Tibial nerve (tissue), 4 donors: ENCODE results near the gene CACNA1A. TPM values are rescaled to one million over a fixed set of nuclear protein-coding genes. Genes with fewer than 3 reads are reported as not detected.
"Not testable (repeated sequence)": the region's sequence is repeated elsewhere in the genome, so short reads cannot be mapped to it uniquely, and the experiment has no call there.

Source experiments
- DNase-seq, 2 donors: peaks; one replicate each; pipeline ENCODE4 v3.0.0-alpha.2; 2019; ENCODE audit warnings: low spot score in 2 of 2
- H3K27ac ChIP-seq, 4 donors: fragments of 200-600 bp; sonication (generic) in 3 of 4; one replicate each; pipeline ENCODE4 v1.5.1; 2017 to 2019; ENCODE audit warnings: mild to moderate bottlenecking in 1 of 4
- H3K27me3 ChIP-seq, 2 donors: fragments of 200-600 bp; sonication (generic) in 1 of 2; one replicate each; pipeline versions ENCODE4 v1.5.1 to v1.6.0; 2017 to 2019
- H3K36me3 ChIP-seq, 3 donors: fragments of 200-600 bp; sonication (generic); one replicate each; pipeline ENCODE4 v1.5.1; 2018 to 2019
- H3K4me1 ChIP-seq, 4 donors: fragments of 200-600 bp; sonication (generic) in 3 of 4; one replicate each; pipeline ENCODE4 v1.5.1; 2017 to 2019
- H3K4me3 ChIP-seq, 4 donors: fragments of 200-600 bp; sonication (generic) in 3 of 4; one replicate each; pipeline ENCODE4 v1.5.1; 2017 to 2019; ENCODE audit warnings: mild to moderate bottlenecking in 1 of 4, moderate library complexity in 1 of 4
- H3K9me3 ChIP-seq, 4 donors: fragments of 200-600 bp; sonication (generic) in 3 of 4; one replicate each; pipeline ENCODE4 v1.5.1; 2017 to 2019
- CTCF ChIP-seq, 5 experiments: fragments of 200-600 bp in 3 of 5; fragments of 450-650 bp in 2 of 5; sonication (generic) in 3 of 5; IDR thresholded peaks; one replicate each; pipeline ENCODE4 v1.5.1; 2016 to 2019; ENCODE audit warnings: antibody characterized with exemption in 5 of 5, mild to moderate bottlenecking in 3 of 5, moderate library complexity in 2 of 5
- EP300 ChIP-seq, 2 donors: sonication (generic); formaldehyde crosslinking; IDR thresholded peaks; one replicate each; pipeline ENCODE4 v1.6.1; 2017; ENCODE audit warnings: antibody characterized with exemption in 2 of 2, mild to moderate bottlenecking in 1 of 2
- POLR2A ChIP-seq, 2 donors: fragments of 450-650 bp; IDR thresholded peaks; one replicate each; pipeline ENCODE4 v1.6.1; 2017; ENCODE audit warnings: antibody characterized with exemption in 2 of 2, mild to moderate bottlenecking in 2 of 2, moderate library complexity in 2 of 2
- WGBS, 2 donors: methylation state at CpG; one replicate each; pipeline ENCODE4 v1.1.5; 2018; 5-methylcytosine and 5-hydroxymethylcytosine counted together
- total RNA-seq, 4 donors: library from RNA; depleted of rRNA; stranded (reverse); fragments of >200 nt; gene quantifications; one replicate each; pipeline ENCODE4 v1.1.0, GENCODE V29; 2016

Gene CACNA1A
- total RNA-seq, 4 donors from 2014 or later = 4.0 to 10.2 (median 9.3) TPM

DNA sequence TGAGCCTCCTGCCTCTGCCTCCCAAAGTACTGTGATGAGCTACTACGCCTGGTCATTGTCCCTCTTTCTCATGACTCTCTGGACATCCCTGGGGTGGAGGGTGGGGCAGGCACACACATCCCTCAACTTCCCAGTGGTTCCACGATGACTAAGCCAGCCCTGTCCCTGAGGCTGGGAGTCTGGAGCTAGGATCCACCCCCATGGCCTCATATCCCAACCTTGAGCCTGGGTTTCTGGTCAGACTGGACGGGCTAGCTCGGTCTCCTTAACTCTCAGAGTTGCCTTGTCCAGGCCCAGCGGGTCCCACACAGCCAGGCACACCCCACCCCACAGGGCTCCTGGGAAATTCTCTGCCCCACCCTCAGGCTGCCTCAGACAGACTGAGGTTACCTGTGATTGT lies 336.5 kb downstream of the CACNA1A start:
- Histone ChIP-seq H3K36me3 (no peaks in the 10 kb centered on the region), H3K27me3 (no peaks in the 10 kb centered on the region), H3K9me3 (no peaks in the 10 kb centered on the region), H3K4me1 (peaks cover 0 to 40% (median 29%) of the 10 kb centered on the region in 4 donors), H3K27ac (peak overlapping the region in 2 of 4 donors; percentile 29 to 38), H3K4me3 (no peak overlapping the region)
- 79 to 88% methylated on average over 5 of the region's 5 CpGs for WGBS, 2 donors
- no peak for DNase-seq
- no peak for TF ChIP-seq EP300 (IDR thresholded peaks at IDR 0.05)

DNA sequence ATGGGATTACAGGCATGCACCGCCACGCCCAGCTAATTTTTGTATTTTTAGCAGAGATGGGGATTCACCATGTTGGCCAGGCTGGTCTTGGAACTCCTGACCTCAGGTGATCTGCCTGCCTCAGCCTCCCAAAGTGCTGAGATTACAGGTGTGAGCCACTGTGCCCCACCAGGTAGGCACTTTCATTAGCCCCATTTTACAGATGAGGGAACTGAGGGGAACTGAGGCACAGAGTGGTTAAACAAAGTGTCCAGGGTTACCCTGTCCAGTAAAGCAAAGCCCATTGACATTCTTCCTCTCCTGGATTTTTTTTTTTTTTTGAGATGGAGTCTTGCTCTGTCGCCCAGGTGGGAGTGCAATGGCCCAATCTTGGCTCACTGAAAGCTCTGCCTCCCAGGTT lies 340.1 kb downstream of the CACNA1A start:
- not testable (repeated sequence) for H3K9me3 ChIP-seq, H3K4me3 ChIP-seq, H3K27me3 ChIP-seq, H3K36me3 ChIP-seq, DNase-seq
- peak overlapping the region in 2 of 4 donors; percentile 20 to 90 for H3K27ac ChIP-seq
- H3K4me1 ChIP-seq = peaks cover 0 to 55% (median 34%) of the 10 kb centered on the region in 4 donors
- WGBS, 2 donors = 92 to 99% methylated on average over 3 of the region's 3 CpGs

DNA sequence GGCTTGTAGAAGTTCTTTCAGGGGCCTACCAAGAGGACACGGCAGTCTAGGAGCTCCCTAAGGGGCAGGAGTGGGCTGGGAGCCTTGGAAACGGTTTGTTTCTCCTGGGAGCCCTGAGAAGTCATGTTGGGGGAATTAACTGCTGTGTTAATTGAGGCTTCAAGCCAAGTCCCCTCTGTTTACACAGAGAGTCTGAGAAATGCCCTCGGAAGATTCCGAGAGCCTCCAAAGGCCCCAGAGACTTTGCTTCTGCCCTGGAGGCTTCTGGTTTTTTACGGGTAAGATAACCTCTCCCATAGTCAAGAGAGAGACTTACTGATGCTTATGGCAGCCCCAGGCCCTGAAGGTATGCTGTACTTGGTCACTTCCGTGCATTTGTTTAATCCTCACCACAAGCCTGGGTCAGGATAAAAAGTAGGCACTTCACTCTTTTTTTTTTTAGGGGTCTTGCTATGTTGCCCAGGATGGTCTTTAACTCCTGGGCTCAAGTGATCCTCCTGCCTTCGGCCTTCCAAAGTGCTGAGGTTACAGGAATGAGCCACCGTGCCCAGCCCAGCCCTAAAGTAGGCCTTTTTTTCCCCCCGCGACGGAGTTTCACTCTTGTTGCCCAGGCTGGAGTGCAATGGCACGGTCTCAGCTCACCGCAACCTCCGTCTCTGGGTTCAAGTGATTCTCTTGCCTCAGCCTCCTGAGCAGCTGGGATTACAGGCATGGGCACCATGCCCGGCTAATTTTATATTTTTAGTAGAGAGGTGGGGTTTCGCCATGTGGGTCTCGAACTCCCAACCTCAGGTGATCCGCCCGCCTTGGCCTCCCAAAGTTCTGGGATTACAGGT lies 340.9 kb downstream of the CACNA1A start:
- DNase-seq = no peak
- H3K27me3 ChIP-seq = no peaks in the 10 kb centered on the region
- peaks cover 0 to 55% (median 34%) of the 10 kb centered on the region in 4 donors for H3K4me1 ChIP-seq
- H3K27ac ChIP-seq = peak overlapping the region; percentile 82 to 99 (median 91)
- WGBS, 2 donors = 72% methylated on average over 19 of the region's 19 CpGs
- no peaks in the 10 kb centered on the region for H3K9me3 ChIP-seq
- no peaks in the 10 kb centered on the region for H3K36me3 ChIP-seq
- H3K4me3 ChIP-seq = no peak overlapping the region
- TF ChIP-seq EP300 (IDR thresholded peaks at IDR 0.05) (no peak), POLR2A (IDR thresholded peaks at IDR 0.05) (no peak), CTCF (IDR thresholded peaks at IDR 0.05) (no peak)

DNA sequence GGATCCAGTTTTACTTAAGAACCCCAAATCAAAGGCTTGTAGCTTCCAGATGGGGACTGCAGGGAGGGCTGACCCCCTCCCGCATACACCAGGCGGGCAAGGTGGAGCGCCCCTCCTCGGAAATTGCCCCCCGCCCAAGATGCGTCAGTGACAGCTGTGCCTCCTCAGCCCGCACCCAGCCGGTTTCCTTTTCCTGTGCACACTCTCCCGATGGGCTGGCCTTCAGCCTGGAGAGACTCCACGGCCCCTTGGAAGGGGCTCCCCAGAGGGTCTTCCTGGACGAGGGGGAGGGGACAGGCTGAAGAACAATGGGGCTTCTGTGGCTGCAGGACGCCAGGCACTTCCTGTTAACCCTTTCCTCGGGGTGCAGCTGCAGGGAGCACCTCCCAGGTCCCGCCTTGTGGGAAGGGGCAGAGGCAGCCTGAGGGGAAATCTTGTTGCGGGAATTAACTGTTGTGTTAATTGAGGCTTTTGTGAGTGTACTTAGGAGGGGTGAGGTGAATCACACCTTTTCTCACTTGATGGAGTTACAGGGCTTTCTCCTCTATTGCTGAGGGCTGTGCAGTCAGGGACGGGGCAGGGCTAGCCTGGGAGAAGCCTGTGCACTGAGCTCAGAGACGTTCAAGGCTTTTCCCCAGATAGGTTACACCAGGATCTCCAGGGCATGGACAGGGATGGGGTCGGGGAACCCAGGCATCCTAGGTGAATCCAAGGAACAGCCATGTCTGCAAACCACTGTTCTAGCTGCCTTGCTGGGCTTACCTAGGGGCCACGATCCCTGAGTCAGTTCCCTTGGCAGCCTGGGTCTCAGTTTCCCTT lies 341.7 kb downstream of the CACNA1A start:
- no peaks in the 10 kb centered on the region for H3K27me3 ChIP-seq
- no peaks in the 10 kb centered on the region for H3K9me3 ChIP-seq
- peaks cover 0 to 55% (median 34%) of the 10 kb centered on the region in 4 donors for H3K4me1 ChIP-seq
- no peaks in the 10 kb centered on the region for H3K36me3 ChIP-seq
- H3K27ac ChIP-seq = peak overlapping the region; percentile 82 to 99 (median 91)
- peak overlapping the region; percentile 14 to 51 (median 24) for H3K4me3 ChIP-seq
- no peak for DNase-seq
- TF ChIP-seq CTCF (IDR thresholded peaks at IDR 0.05) (no peak), EP300 (IDR thresholded peaks at IDR 0.05) (peak in 1 of 2 donors; percentile 41), POLR2A (IDR thresholded peaks at IDR 0.05) (no peak)
- WGBS, 2 donors = 8 to 16% methylated on average over 17 to 19 of the region's 19 CpGs

- no peaks in the 10 kb centered on the region for H3K36me3 ChIP-seq
- H3K4me3 ChIP-seq = peak overlapping the region; percentile 14 to 51 (median 36)
- no peaks in the 10 kb centered on the region for H3K27me3 ChIP-seq
- peaks cover 0 to 55% (median 34%) of the 10 kb centered on the region in 4 donors for H3K4me1 ChIP-seq
- peak in 1 of 2 donors; percentile 21 for TF ChIP-seq EP300 (IDR thresholded peaks at IDR 0.05)
- no peak for TF ChIP-seq CTCF (IDR thresholded peaks at IDR 0.05)
- H3K27ac ChIP-seq = peak overlapping the region; percentile 82 to 99 (median 91)
- WGBS, 2 donors = 5 to 7% methylated on average over 19 of the region's 20 CpGs
- H3K9me3 ChIP-seq = no peaks in the 10 kb centered on the region
- peak; percentile 47 to 62 for DNase-seq
Observed at GRCh38 chr19:13163609-13164342, 342.5 kb downstream of the CACNA1A start.
